ENCODE data around the gene FUBP1.

DNA sequence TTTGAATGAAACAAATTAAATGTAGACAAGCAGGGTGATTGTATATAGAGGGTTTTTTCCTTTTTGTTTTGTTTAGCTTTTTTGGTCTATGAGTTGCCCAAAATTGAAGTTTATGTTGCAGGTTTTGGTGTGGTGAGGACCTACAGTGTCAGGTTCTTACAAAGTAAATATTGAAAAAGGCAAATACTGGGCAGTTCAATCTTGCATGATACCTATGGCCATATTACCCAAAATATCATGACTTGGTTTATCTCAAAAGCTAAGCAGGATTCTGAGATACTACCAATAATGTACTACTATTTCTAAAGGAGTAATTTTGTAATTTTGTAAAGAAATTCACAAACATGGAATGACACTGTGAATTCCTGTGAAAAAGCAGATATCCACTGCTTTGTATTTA, 27.6 kb upstream of the FUBP1 start:
- TF ChIP-seq TAF1 (IDR thresholded peaks at IDR 0.05; ENCODE audit: low read depth, low read length), result no peak
- TF ChIP-seq POLR2A (IDR thresholded peaks at IDR 0.05; ENCODE audit: low read depth, low read length), result no peak
